Measurements from ENCODE around the gene BCL11B.

Gene BCL11B

GRCh38 chr14:99198746-99199502 lies 73.1 kb downstream of the BCL11B start:
- no peak overlapping the region for H3K4me3 ChIP-seq (ENCODE audit: control insufficient read depth in 1 of 7, extremely low read depth in 1 of 7, insufficient read depth in 4 of 7, low read depth in 2 of 7, low read length in 6 of 7)
- no peaks in the 10 kb centered on the region for H3K9me3 ChIP-seq (ENCODE audit: control extremely low read depth in 1 of 5, control insufficient read depth in 4 of 5, insufficient read depth in 2 of 5, low read depth in 1 of 5, low read length in 4 of 5)
- 97% methylated on average over 12 of the region's 24 CpGs for WGBS (ENCODE audit: insufficient coverage)
- no peaks in the 10 kb centered on the region for H3K4me1 ChIP-seq (ENCODE audit: control extremely low read depth in 1 of 4, control insufficient read depth in 4 of 4, insufficient read depth in 4 of 4, low read length in 3 of 4)
- POLR2A ChIA-PET = no interaction called here
- H3K27me3 ChIP-seq (replicated peaks in 2 of 5; ENCODE audit: control insufficient read depth in 4 of 5, insufficient read depth in 5 of 5, low read length in 4 of 5) = peaks cover 0 to 14% (median 2%) of the 10 kb centered on the region in 5 experiments
- no peak for DNase-seq
- H3K36me3 ChIP-seq (ENCODE audit: control insufficient read depth in 4 of 4, insufficient read depth in 4 of 4, low read length in 3 of 4) = no peaks in the 10 kb centered on the region
- CTCF ChIA-PET = no interaction called here
- H3K27ac ChIP-seq (ENCODE audit: insufficient read depth in 1 of 2, low read depth in 1 of 2, low read length in 2 of 2, poor library complexity in 1 of 2, severe bottlenecking in 2 of 2) = no peak overlapping the region

- Histone ChIP-seq H3K4me3 (ENCODE audit: control insufficient read depth in 1 of 7, extremely low read depth in 1 of 7, insufficient read depth in 4 of 7, low read depth in 2 of 7, low read length in 6 of 7) (no peak overlapping the region), H3K27me3 (replicated peaks in 2 of 5; ENCODE audit: control insufficient read depth in 4 of 5, insufficient read depth in 5 of 5, low read length in 4 of 5) (peaks cover 0 to 30% (median 6%) of the 10 kb centered on the region in 5 experiments), H3K9me3 (ENCODE audit: control extremely low read depth in 1 of 5, control insufficient read depth in 4 of 5, insufficient read depth in 2 of 5, low read depth in 1 of 5, low read length in 4 of 5) (no peaks in the 10 kb centered on the region), H3K36me3 (ENCODE audit: control insufficient read depth in 4 of 4, insufficient read depth in 4 of 4, low read length in 3 of 4) (no peaks in the 10 kb centered on the region), H3K27ac (ENCODE audit: insufficient read depth in 1 of 2, low read depth in 1 of 2, low read length in 2 of 2, poor library complexity in 1 of 2, severe bottlenecking in 2 of 2) (no peak overlapping the region), H3K4me1 (ENCODE audit: control extremely low read depth in 1 of 4, control insufficient read depth in 4 of 4, insufficient read depth in 4 of 4, low read length in 3 of 4) (no peaks in the 10 kb centered on the region)
- DNase-seq = no peak
- ChIA-PET CTCF (no interaction called here), POLR2A (no interaction called here)
- WGBS (ENCODE audit: insufficient coverage) = 96% methylated on average over 5 of the region's 5 CpGs
These were observed 75.7 kb downstream of the BCL11B start for GRCh38 chr14:99196310-99196650.

- Histone ChIP-seq H3K27me3 (replicated peaks in 2 of 5; ENCODE audit: control insufficient read depth in 4 of 5, insufficient read depth in 5 of 5, low read length in 4 of 5) (peaks cover 0 to 33% (median 6%) of the 10 kb centered on the region in 5 experiments), H3K4me3 (ENCODE audit: control insufficient read depth in 1 of 7, extremely low read depth in 1 of 7, insufficient read depth in 4 of 7, low read depth in 2 of 7, low read length in 6 of 7) (no peak overlapping the region), H3K36me3 (ENCODE audit: control insufficient read depth in 4 of 4, insufficient read depth in 4 of 4, low read length in 3 of 4) (no peaks in the 10 kb centered on the region), H3K9me3 (ENCODE audit: control extremely low read depth in 1 of 5, control insufficient read depth in 4 of 5, insufficient read depth in 2 of 5, low read depth in 1 of 5, low read length in 4 of 5) (no peaks in the 10 kb centered on the region), H3K4me1 (ENCODE audit: control extremely low read depth in 1 of 4, control insufficient read depth in 4 of 4, insufficient read depth in 4 of 4, low read length in 3 of 4) (no peaks in the 10 kb centered on the region), H3K27ac (ENCODE audit: insufficient read depth in 1 of 2, low read depth in 1 of 2, low read length in 2 of 2, poor library complexity in 1 of 2, severe bottlenecking in 2 of 2) (no peak overlapping the region)
- WGBS (ENCODE audit: insufficient coverage) = 84% methylated on average over 14 of the region's 15 CpGs
- CTCF ChIA-PET = no interaction called here
- DNase-seq = no peak
- POLR2A ChIA-PET = no interaction called here
These were observed 76.2 kb downstream of the BCL11B start for GRCh38 chr14:99195602-99196309.

GRCh38 chr14:99194736-99195135 lies 77.3 kb downstream of the BCL11B start:
- Histone ChIP-seq H3K27me3 (replicated peaks in 2 of 5; ENCODE audit: control insufficient read depth in 4 of 5, insufficient read depth in 5 of 5, low read length in 4 of 5) (peaks cover 0 to 33% (median 6%) of the 10 kb centered on the region in 5 experiments), H3K27ac (ENCODE audit: insufficient read depth in 1 of 2, low read depth in 1 of 2, low read length in 2 of 2, poor library complexity in 1 of 2, severe bottlenecking in 2 of 2) (no peak overlapping the region), H3K36me3 (ENCODE audit: control insufficient read depth in 4 of 4, insufficient read depth in 4 of 4, low read length in 3 of 4) (no peaks in the 10 kb centered on the region), H3K9me3 (ENCODE audit: control extremely low read depth in 1 of 5, control insufficient read depth in 4 of 5, insufficient read depth in 2 of 5, low read depth in 1 of 5, low read length in 4 of 5) (no peaks in the 10 kb centered on the region), H3K4me3 (ENCODE audit: control insufficient read depth in 1 of 7, extremely low read depth in 1 of 7, insufficient read depth in 4 of 7, low read depth in 2 of 7, low read length in 6 of 7) (no peak overlapping the region), H3K4me1 (ENCODE audit: control extremely low read depth in 1 of 4, control insufficient read depth in 4 of 4, insufficient read depth in 4 of 4, low read length in 3 of 4) (no peaks in the 10 kb centered on the region)
- ChIA-PET POLR2A (no interaction called here), CTCF (no interaction called here)
- no peak for DNase-seq
- WGBS (ENCODE audit: insufficient coverage) = 91% methylated on average over 13 of the region's 13 CpGs

GRCh38 chr14:99194136-99194535 lies 77.9 kb downstream of the BCL11B start:
- no peaks in the 10 kb centered on the region for H3K4me1 ChIP-seq (ENCODE audit: control extremely low read depth in 1 of 4, control insufficient read depth in 4 of 4, insufficient read depth in 4 of 4, low read length in 3 of 4)
- ChIA-PET CTCF (no interaction called here), POLR2A (no interaction called here)
- DNase-seq = no peak
- H3K27me3 ChIP-seq (replicated peaks in 2 of 5; ENCODE audit: control insufficient read depth in 4 of 5, insufficient read depth in 5 of 5, low read length in 4 of 5) = peaks cover 0 to 37% (median 6%) of the 10 kb centered on the region in 5 experiments
- no peak overlapping the region for H3K27ac ChIP-seq (ENCODE audit: insufficient read depth in 1 of 2, low read depth in 1 of 2, low read length in 2 of 2, poor library complexity in 1 of 2, severe bottlenecking in 2 of 2)
- no peaks in the 10 kb centered on the region for H3K9me3 ChIP-seq (ENCODE audit: control extremely low read depth in 1 of 5, control insufficient read depth in 4 of 5, insufficient read depth in 2 of 5, low read depth in 1 of 5, low read length in 4 of 5)
- WGBS (ENCODE audit: insufficient coverage) = 94% methylated on average over 6 of the region's 7 CpGs
- no peaks in the 10 kb centered on the region for H3K36me3 ChIP-seq (ENCODE audit: control insufficient read depth in 4 of 4, insufficient read depth in 4 of 4, low read length in 3 of 4)
- no peak overlapping the region for H3K4me3 ChIP-seq (ENCODE audit: control insufficient read depth in 1 of 7, extremely low read depth in 1 of 7, insufficient read depth in 4 of 7, low read depth in 2 of 7, low read length in 6 of 7)

GRCh38 chr14:99192830-99193229 lies 79.2 kb downstream of the BCL11B start:
- Histone ChIP-seq H3K4me1 (ENCODE audit: control extremely low read depth in 1 of 4, control insufficient read depth in 4 of 4, insufficient read depth in 4 of 4, low read length in 3 of 4) (no peaks in the 10 kb centered on the region), H3K27me3 (replicated peaks in 2 of 5; ENCODE audit: control insufficient read depth in 4 of 5, insufficient read depth in 5 of 5, low read length in 4 of 5) (peaks cover 0 to 34% (median 5%) of the 10 kb centered on the region in 5 experiments), H3K4me3 (ENCODE audit: control insufficient read depth in 1 of 7, extremely low read depth in 1 of 7, insufficient read depth in 4 of 7, low read depth in 2 of 7, low read length in 6 of 7) (no peak overlapping the region), H3K36me3 (ENCODE audit: control insufficient read depth in 4 of 4, insufficient read depth in 4 of 4, low read length in 3 of 4) (no peaks in the 10 kb centered on the region), H3K27ac (ENCODE audit: insufficient read depth in 1 of 2, low read depth in 1 of 2, low read length in 2 of 2, poor library complexity in 1 of 2, severe bottlenecking in 2 of 2) (no peak overlapping the region), H3K9me3 (ENCODE audit: control extremely low read depth in 1 of 5, control insufficient read depth in 4 of 5, insufficient read depth in 2 of 5, low read depth in 1 of 5, low read length in 4 of 5) (no peaks in the 10 kb centered on the region)
- 67% methylated on average over 3 of the region's 6 CpGs for WGBS (ENCODE audit: insufficient coverage)
- POLR2A ChIA-PET = no interaction called here
- DNase-seq = no peak
- CTCF ChIA-PET = no interaction called here

- peak; percentile 2 to 23 (median 17) for DNase-seq
- H3K4me1 ChIP-seq (ENCODE audit: control extremely low read depth in 1 of 4, control insufficient read depth in 4 of 4, insufficient read depth in 4 of 4, low read length in 3 of 4) = no peaks in the 10 kb centered on the region
- ChIA-PET POLR2A (no interaction called here), CTCF (no interaction called here)
- no peaks in the 10 kb centered on the region for H3K36me3 ChIP-seq (ENCODE audit: control insufficient read depth in 4 of 4, insufficient read depth in 4 of 4, low read length in 3 of 4)
- 68% methylated on average over 20 of the region's 26 CpGs for WGBS (ENCODE audit: insufficient coverage)
- H3K4me3 ChIP-seq (ENCODE audit: control insufficient read depth in 1 of 7, extremely low read depth in 1 of 7, insufficient read depth in 4 of 7, low read depth in 2 of 7, low read length in 6 of 7) = peak overlapping the region in 3 of 7 experiments; percentile 26 to 60 (median 55)
- H3K27ac ChIP-seq (ENCODE audit: insufficient read depth in 1 of 2, low read depth in 1 of 2, low read length in 2 of 2, poor library complexity in 1 of 2, severe bottlenecking in 2 of 2) = no peak overlapping the region
- no peaks in the 10 kb centered on the region for H3K9me3 ChIP-seq (ENCODE audit: control extremely low read depth in 1 of 5, control insufficient read depth in 4 of 5, insufficient read depth in 2 of 5, low read depth in 1 of 5, low read length in 4 of 5)
- H3K27me3 ChIP-seq (replicated peaks in 2 of 5; ENCODE audit: control insufficient read depth in 4 of 5, insufficient read depth in 5 of 5, low read length in 4 of 5) = peaks cover 0 to 36% (median 6%) of the 10 kb centered on the region in 5 experiments
These were observed 79.9 kb downstream of the BCL11B start for GRCh38 chr14:99192028-99192621.
